B cell (primary cell): Measurements from ENCODE around the gene NPFFR1. TPM values are rescaled to one million over a fixed set of nuclear protein-coding genes. Genes with fewer than 3 reads are reported as not detected.
"Not testable (repeated sequence)": the region's sequence is repeated elsewhere in the genome, so short reads cannot be mapped to it uniquely, and the experiment has no call there.

Experiments used
- ATAC-seq: fragments of 200-7000 bp; cut with Tn5 transposase; one replicate; pipeline ENCODE4 v1.10.0; 2021; ENCODE audit warnings: low read depth, mild to moderate bottlenecking, moderate number of reproducible peaks, moderate library complexity
- CTCF ChIA-PET: fragments of 350-600 bp; sonication (Branson Sonifier 250); formaldehyde crosslinking; loops from one replicate; lab custom pipeline; 2021; ENCODE audit warnings: antibody characterized with exemption, inconsistent platforms; lab: Charles Lee
- POLR2A ChIA-PET: fragments of 350-600 bp; sonication (Branson Sonifier 250); formaldehyde crosslinking; loops from one replicate; lab custom pipeline; 2021; ENCODE audit warnings: antibody characterized with exemption; lab: Charles Lee
- DNase-seq: peaks from one replicate; pipeline ENCODE4 v3.0.0; 2013
- H2AFZ ChIP-seq: 2 replicates; pipeline ENCODE4 v1.6.1; 2012; ENCODE audit warnings: mild to moderate bottlenecking, low read depth, low read length; ENCODE audit not compliant: insufficient read depth, poor library complexity, severe bottlenecking
- H3K27ac ChIP-seq, 2 donors: 1 replicate in 1 of 2; 2 replicates in 1 of 2; pipeline ENCODE4 v1.5.1; 2012 to 2013; ENCODE audit warnings: low read length in 2 of 2, mild to moderate bottlenecking in 2 of 2, moderate library complexity in 1 of 2
- H3K27me3 ChIP-seq, 4 experiments: fragments of 200-600 bp in 1 of 4; sonication (generic) in 1 of 4; replicated peaks in 1 of 4; 1 replicate in 2 of 4; 2 replicates in 2 of 4; pipeline versions ENCODE4 v1.6.1 to v1.7.0; 2013 to 2016; ENCODE audit warnings: low read length in 3 of 4, mild to moderate bottlenecking in 2 of 4, mixed read lengths in 1 of 4, moderate library complexity in 1 of 4; ENCODE audit not compliant: insufficient read depth in 4 of 4, control insufficient read depth in 3 of 4; ENCODE audit errors: control extremely low read depth in 1 of 4
- H3K36me3 ChIP-seq, 2 experiments: replicated peaks in 1 of 2; 1 replicate in 1 of 2; 2 replicates in 1 of 2; pipeline versions ENCODE4 v1.6.1 to v1.7.1; 2013; ENCODE audit warnings: low read length in 1 of 2; ENCODE audit not compliant: insufficient read depth in 2 of 2, control insufficient read depth in 1 of 2; ENCODE audit errors: control extremely low read depth in 1 of 2, extremely low read depth in 1 of 2
- H3K4me1 ChIP-seq, 2 donors: fragments of 200-600 bp in 1 of 2; sonication (generic) in 1 of 2; 1 replicate in 1 of 2; 2 replicates in 1 of 2; pipeline versions ENCODE4 v1.5.1 to v1.6.1; 2013 to 2017; ENCODE audit warnings: low read length in 2 of 2; ENCODE audit not compliant: control insufficient read depth in 2 of 2, insufficient read depth in 2 of 2
- H3K4me2 ChIP-seq: replicated peaks from 2 replicates; pipeline ENCODE3; 2012; ENCODE audit warnings: mild to moderate bottlenecking, low read depth, low read length; ENCODE audit not compliant: poor library complexity, severe bottlenecking
- H3K4me3 ChIP-seq, 5 experiments: fragments of 200-600 bp in 1 of 5; sonication (generic) in 1 of 5; 1 replicate in 3 of 5; 2 replicates in 2 of 5; pipeline versions ENCODE4 v1.5.1 to v1.7.0; 2011 to 2016; ENCODE audit warnings: low read length in 4 of 5, mild to moderate bottlenecking in 4 of 5, low read depth in 2 of 5, control low read depth in 1 of 5, moderate library complexity in 1 of 5; ENCODE audit not compliant: insufficient read depth in 1 of 5; ENCODE audit errors: control extremely low read depth in 1 of 5, extremely low read depth in 1 of 5
- H3K79me2 ChIP-seq: fragments of 200-600 bp; sonication (generic); one replicate; pipeline ENCODE4 v1.6.0; 2016; ENCODE audit warnings: low read length; ENCODE audit not compliant: control insufficient read depth, insufficient read depth
- H3K9ac ChIP-seq: fragments of 200-600 bp; sonication (generic); 2 replicates; pipeline ENCODE4 v1.6.1; 2017; ENCODE audit warnings: mild to moderate bottlenecking, low read length, moderate library complexity
- H3K9me3 ChIP-seq, 3 donors: one replicate each; pipeline versions ENCODE4 v1.6.1 to v1.7.1; 2013; ENCODE audit warnings: low read length in 2 of 3; ENCODE audit not compliant: control insufficient read depth in 2 of 3, insufficient read depth in 1 of 3; ENCODE audit errors: control extremely low read depth in 1 of 3
- H4K20me1 ChIP-seq: 2 replicates; pipeline ENCODE4 v1.6.0; 2012; ENCODE audit warnings: mild to moderate bottlenecking, low read length; ENCODE audit not compliant: insufficient read depth, control insufficient read depth, poor library complexity, severe bottlenecking
- H3K27ac Mint-ChIP-seq: one replicate; pipeline ENCODE4 v1.8.0; 2021; ENCODE audit warnings: mixed read lengths
- H3K27me3 Mint-ChIP-seq: one replicate; pipeline ENCODE4 v1.8.0; 2021; ENCODE audit warnings: mixed read lengths
- H3K4me1 Mint-ChIP-seq: one replicate; pipeline ENCODE4 v1.8.0; 2021; ENCODE audit warnings: mixed read lengths
- H3K4me3 Mint-ChIP-seq: one replicate; pipeline ENCODE4 v1.8.0; 2021; ENCODE audit warnings: mixed read lengths
- H3K9me3 Mint-ChIP-seq: one replicate; pipeline ENCODE4 v1.8.0; 2022; ENCODE audit warnings: mixed read lengths; ENCODE audit not compliant: insufficient read depth
- CTCF ChIP-seq: fragments of 200-600 bp; IDR thresholded peaks from one replicate; pipeline ENCODE4 v1.8.0; 2022; ENCODE audit warnings: antibody characterized with exemption, mild to moderate bottlenecking
- EZH2 ChIP-seq: IDR thresholded peaks from 2 replicates; pipeline ENCODE4 v1.6.1; 2012; ENCODE audit warnings: borderline replicate concordance, low read depth, mild to moderate bottlenecking, moderate library complexity, low read length; ENCODE audit not compliant: insufficient read depth, poor library complexity, severe bottlenecking
- WGBS: methylation state at CpG from one replicate; pipeline ENCODE4 v1.1.5; 2013; ENCODE audit warnings: missing lambda C conversion rate; ENCODE audit not compliant: insufficient coverage; 5-methylcytosine and 5-hydroxymethylcytosine counted together
- intact Hi-C: fragments of 100-400 bp; cut with micrococcal nuclease; formaldehyde crosslinking; loops from one replicate; pipeline ENCODE4 v1.10.0; 2022
- polyA plus RNA-seq: library from polyadenylated mRNA; depleted of rRNA; stranded (reverse); fragments of >200 nt; gene quantifications from 2 replicates; pipeline ENCODE4 v1.2.3, GENCODE V29; 2012
- total RNA-seq, 2 donors: library from RNA; stranded (reverse); fragments of 120-200 nt in 1 of 2; gene quantifications; 1 replicate in 1 of 2; 2 replicates in 1 of 2; pipeline versions ENCODE4 v1.2.3 to v1.2.4, GENCODE V29; 2013 to 2022

Gene NPFFR1
- total and polyA plus RNA-seq, 2 donors (not counting 1 experiment from before 2014, with no cell fraction given), result not detected

DNA sequence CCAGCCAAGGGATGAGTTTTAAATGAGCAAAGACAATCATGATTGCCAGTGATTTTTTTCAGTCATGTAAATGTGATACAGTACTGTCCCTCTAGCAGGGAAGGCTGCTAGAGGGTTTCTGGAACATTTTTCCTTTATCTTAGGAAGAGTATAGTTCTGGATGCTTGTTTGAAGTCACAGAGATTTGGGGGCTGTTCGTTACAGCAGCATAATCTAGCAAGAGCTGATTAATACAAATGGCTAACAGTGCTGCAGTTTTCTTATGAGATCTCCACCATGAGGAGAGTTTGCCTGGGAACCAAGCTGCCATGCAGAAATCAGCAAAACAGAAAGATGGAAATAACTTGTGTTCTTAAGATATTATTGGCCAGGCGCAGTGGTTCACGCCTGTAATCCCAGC, 42.7 kb downstream of the NPFFR1 start:
- intact Hi-C loops, result no loop called here
- CTCF ChIA-PET, result interaction anchor here (1.0 kb wide), 1 partner anchor 20 kb away, joined by 3 read pairs; no protein-coding TSS in a partner anchor
- H3K4me1 ChIP-seq, result no peaks in the 10 kb centered on the region
- peaks cover 0 to 9% (median 1%) of the 10 kb centered on the region in 3 donors for H3K9me3 ChIP-seq
- no peak overlapping the region for H2AFZ ChIP-seq
- no peak overlapping the region for H3K27ac ChIP-seq
- Mint-ChIP-seq H3K9me3 (no peaks in the 10 kb centered on the region), H3K4me3 (no peak overlapping the region), H3K4me1 (no peaks in the 10 kb centered on the region), H3K27me3 (peaks cover 8% of the 10 kb centered on the region), H3K27ac (no peak overlapping the region)
- H3K36me3 ChIP-seq, result no peaks in the 10 kb centered on the region
- 100% methylated on average over 1 of the region's 3 CpGs for WGBS
- ATAC-seq (no peak), DNase-seq (no peak)
- no peaks in the 10 kb centered on the region for H3K27me3 ChIP-seq
- POLR2A ChIA-PET, result no interaction called here
- TF ChIP-seq EZH2 (no peak), CTCF (no peak)
- no peak overlapping the region for H3K4me3 ChIP-seq
- no peak overlapping the region for H3K4me2 ChIP-seq
- H4K20me1 ChIP-seq, result no peaks in the 10 kb centered on the region
- no peak overlapping the region for H3K9ac ChIP-seq
- no peaks in the 10 kb centered on the region for H3K79me2 ChIP-seq

DNA sequence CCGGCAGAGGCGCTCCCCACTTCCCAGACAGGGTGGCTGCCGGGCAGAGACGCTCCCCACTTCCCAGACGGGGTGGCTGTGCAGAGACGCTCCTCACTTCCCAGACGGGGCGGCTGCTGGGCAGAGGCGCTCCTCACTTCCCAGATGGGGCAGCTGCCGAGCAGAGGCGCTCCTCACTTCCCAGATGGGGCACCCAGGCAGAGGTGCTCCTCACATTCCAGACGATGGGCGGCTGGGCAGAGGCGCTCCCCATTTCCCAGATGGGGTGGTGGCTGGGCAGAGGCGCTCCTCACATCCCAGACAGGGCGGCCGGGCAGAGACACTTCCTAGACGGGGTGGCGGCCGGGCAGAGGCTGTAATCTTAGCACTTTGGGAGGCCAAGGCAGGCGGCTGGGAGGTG, 43.8 kb downstream of the NPFFR1 start:
- H3K36me3 ChIP-seq, H3K9ac ChIP-seq, H3K9me3 ChIP-seq, H3K27ac ChIP-seq, H3K79me2 ChIP-seq, H3K27me3 Mint-ChIP-seq, H3K9me3 Mint-ChIP-seq, H3K4me3 Mint-ChIP-seq, H3K27ac Mint-ChIP-seq, H4K20me1 ChIP-seq, H3K27me3 ChIP-seq, ATAC-seq, H3K4me1 Mint-ChIP-seq, intact Hi-C loops, H3K4me2 ChIP-seq, DNase-seq, H3K4me1 ChIP-seq, CTCF ChIA-PET, POLR2A ChIA-PET, H2AFZ ChIP-seq, H3K4me3 ChIP-seq: not testable (repeated sequence)
- 91% methylated on average over 14 of the region's 21 CpGs for WGBS

- H3K4me3 ChIP-seq, H3K27ac Mint-ChIP-seq, H3K4me2 ChIP-seq, H3K4me1 Mint-ChIP-seq, H2AFZ ChIP-seq, ATAC-seq, intact Hi-C loops, H3K27me3 ChIP-seq, CTCF ChIA-PET, POLR2A ChIA-PET, H3K27ac ChIP-seq, H3K36me3 ChIP-seq, DNase-seq, H3K9ac ChIP-seq, H4K20me1 ChIP-seq, H3K4me3 Mint-ChIP-seq, H3K4me1 ChIP-seq, H3K79me2 ChIP-seq, H3K27me3 Mint-ChIP-seq, H3K9me3 Mint-ChIP-seq, H3K9me3 ChIP-seq: not testable (repeated sequence)
- 96% methylated on average over 42 of the region's 55 CpGs for WGBS
Observed at GRCh38 chr10:70239077-70239976, 44.5 kb downstream of the NPFFR1 start.
